Trophoblast cell (in vitro differentiated cells and primary cell): ENCODE data around the gene PDAP1.

Experiments used
- DNase-seq, 2 donors: peaks; one replicate each; pipeline ENCODE4 v3.0.0-alpha.2; 2016
- H2AFZ ChIP-seq: 2 replicates; pipeline ENCODE4 v1.6.1; 2013; ENCODE audit warnings: low read length, moderate library complexity, mild to moderate bottlenecking; ENCODE audit not compliant: insufficient read depth, poor library complexity
- H2AK5ac ChIP-seq: 2 replicates; pipeline ENCODE4 v1.6.1; 2013; ENCODE audit warnings: mild to moderate bottlenecking, low read length
- H2BK120ac ChIP-seq: 2 replicates; pipeline ENCODE4 v1.6.1; 2013; ENCODE audit warnings: low read length, mild to moderate bottlenecking, moderate library complexity; ENCODE audit not compliant: insufficient read depth, poor library complexity
- H2BK12ac ChIP-seq: 2 replicates; pipeline ENCODE4 v1.6.1; 2013; ENCODE audit warnings: mild to moderate bottlenecking, low read length, moderate library complexity
- H2BK5ac ChIP-seq: 2 replicates; pipeline ENCODE4 v1.6.1; 2013; ENCODE audit warnings: low read length, low read depth, moderate library complexity, mild to moderate bottlenecking; ENCODE audit not compliant: poor library complexity
- H3K14ac ChIP-seq: 2 replicates; pipeline ENCODE4 v1.6.1; 2013; ENCODE audit warnings: mild to moderate bottlenecking, low read length
- H3K18ac ChIP-seq: 2 replicates; pipeline ENCODE4 v1.6.1; 2013; ENCODE audit warnings: mild to moderate bottlenecking, low read length
- H3K23ac ChIP-seq: 2 replicates; pipeline ENCODE4 v1.6.1; 2013; ENCODE audit warnings: low read length
- H3K27ac ChIP-seq: 2 replicates; pipeline ENCODE4 v1.5.1; 2013; ENCODE audit warnings: low read depth, mild to moderate bottlenecking, inconsistent platforms, low read length, moderate library complexity
- H3K27me3 ChIP-seq: 2 replicates; pipeline ENCODE4 v1.6.1; 2013; ENCODE audit warnings: inconsistent platforms, mild to moderate bottlenecking, low read length, moderate library complexity; ENCODE audit not compliant: insufficient read depth
- H3K36me3 ChIP-seq, 2 experiments: 1 replicate in 1 of 2; 2 replicates in 1 of 2; pipeline ENCODE4 v1.6.1; 2013; ENCODE audit warnings: low read length in 2 of 2, mild to moderate bottlenecking in 2 of 2, moderate library complexity in 1 of 2; ENCODE audit not compliant: insufficient read depth in 2 of 2, control insufficient read depth in 1 of 2
- H3K4ac ChIP-seq: 2 replicates; pipeline ENCODE4 v1.6.1; 2013; ENCODE audit warnings: low read depth, mild to moderate bottlenecking, low read length, moderate library complexity
- H3K4me1 ChIP-seq, 2 experiments: 1 replicate in 1 of 2; 2 replicates in 1 of 2; pipeline ENCODE4 v1.6.1; 2013; ENCODE audit warnings: low read length in 2 of 2, mild to moderate bottlenecking in 2 of 2, moderate library complexity in 1 of 2; ENCODE audit not compliant: insufficient read depth in 2 of 2, control insufficient read depth in 1 of 2
- H3K4me2 ChIP-seq: 2 replicates; pipeline ENCODE4 v1.6.1; 2013; ENCODE audit warnings: inconsistent platforms, mild to moderate bottlenecking, low read length, moderate library complexity
- H3K4me3 ChIP-seq: 2 replicates; pipeline ENCODE4 v1.5.1; 2013; ENCODE audit warnings: mild to moderate bottlenecking, low read depth, low read length, inconsistent platforms
- H3K79me1 ChIP-seq: one replicate; pipeline ENCODE4 v1.6.1; 2013; ENCODE audit warnings: low read length
- H3K79me2 ChIP-seq: 2 replicates; pipeline ENCODE4 v1.6.1; 2013; ENCODE audit warnings: low read length, mild to moderate bottlenecking; ENCODE audit not compliant: control insufficient read depth, insufficient read depth, poor library complexity
- H3K9ac ChIP-seq: 2 replicates; pipeline ENCODE4 v1.6.1; 2013; ENCODE audit warnings: mild to moderate bottlenecking, low read length
- H3K9me3 ChIP-seq: 2 replicates; pipeline ENCODE4 v1.6.1; 2013; ENCODE audit warnings: low read depth, mild to moderate bottlenecking, control low read depth, inconsistent platforms, low read length; ENCODE audit not compliant: insufficient read depth
- H4K12ac ChIP-seq: 2 replicates; pipeline ENCODE4 v1.6.1; 2013; ENCODE audit warnings: low read depth, mild to moderate bottlenecking, low read length, moderate library complexity
- H4K8ac ChIP-seq: 2 replicates; pipeline ENCODE4 v1.6.1; 2013; ENCODE audit warnings: low read depth, mild to moderate bottlenecking, low read length, moderate library complexity
- H4K91ac ChIP-seq: one replicate; pipeline ENCODE4 v1.6.1; 2013; ENCODE audit warnings: low read depth, mild to moderate bottlenecking, low read length, moderate library complexity
- WGBS: extraction: QIAGEN DNeasy Blood & Tissue Kit; methylation state at CpG from one replicate; pipeline ENCODE4 v1.1.7; 2013; ENCODE audit warnings: missing lambda C conversion rate; ENCODE audit not compliant: insufficient read length, insufficient coverage; ENCODE audit errors: extremely low coverage; 5-methylcytosine and 5-hydroxymethylcytosine counted together

Gene PDAP1

DNA sequence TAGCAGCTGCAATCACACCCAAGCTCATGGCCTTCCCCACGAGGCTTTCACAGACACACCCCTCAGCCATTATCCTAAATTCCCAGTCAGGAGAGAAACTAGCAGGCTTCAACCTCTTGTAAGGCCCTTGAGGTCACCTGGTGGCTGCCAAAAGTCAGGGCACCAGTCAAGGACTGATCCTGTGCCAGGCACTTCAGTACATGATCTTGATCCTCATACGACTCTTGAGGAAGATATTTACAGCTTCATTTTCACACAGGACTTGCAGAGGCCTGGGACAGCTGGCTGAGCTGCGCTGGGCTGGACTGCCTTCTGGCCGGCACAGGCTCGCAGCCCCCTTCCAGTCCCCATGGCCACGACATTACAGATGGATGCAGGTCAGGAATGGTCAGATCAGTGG lies 8.8 kb downstream of the PDAP1 start:
- Histone ChIP-seq H3K36me3 (peaks cover 83 to 90% of the 10 kb centered on the region in 2 experiments), H3K23ac (no peak overlapping the region), H3K9ac (no peak overlapping the region), H3K79me2 (no peaks in the 10 kb centered on the region), H2BK5ac (no peak overlapping the region), H2AFZ (no peak overlapping the region), H3K4me1 (no peaks in the 10 kb centered on the region), H3K4me3 (no peak overlapping the region), H3K27ac (no peak overlapping the region), H2BK12ac (no peak overlapping the region), H4K12ac (no peak overlapping the region), H3K18ac (no peak overlapping the region), H3K27me3 (no peaks in the 10 kb centered on the region), H3K4me2 (no peak overlapping the region), H2BK120ac (no peak overlapping the region), H4K91ac (no peak overlapping the region), H3K79me1 (no peaks in the 10 kb centered on the region), H2AK5ac (no peak overlapping the region), H3K4ac (no peak overlapping the region), H3K9me3 (no peaks in the 10 kb centered on the region), H3K14ac (no peak overlapping the region), H4K8ac (no peak overlapping the region)
- no peak for DNase-seq
- no CpG with 5 or more reads among the region's 6 CpGs for WGBS

DNA sequence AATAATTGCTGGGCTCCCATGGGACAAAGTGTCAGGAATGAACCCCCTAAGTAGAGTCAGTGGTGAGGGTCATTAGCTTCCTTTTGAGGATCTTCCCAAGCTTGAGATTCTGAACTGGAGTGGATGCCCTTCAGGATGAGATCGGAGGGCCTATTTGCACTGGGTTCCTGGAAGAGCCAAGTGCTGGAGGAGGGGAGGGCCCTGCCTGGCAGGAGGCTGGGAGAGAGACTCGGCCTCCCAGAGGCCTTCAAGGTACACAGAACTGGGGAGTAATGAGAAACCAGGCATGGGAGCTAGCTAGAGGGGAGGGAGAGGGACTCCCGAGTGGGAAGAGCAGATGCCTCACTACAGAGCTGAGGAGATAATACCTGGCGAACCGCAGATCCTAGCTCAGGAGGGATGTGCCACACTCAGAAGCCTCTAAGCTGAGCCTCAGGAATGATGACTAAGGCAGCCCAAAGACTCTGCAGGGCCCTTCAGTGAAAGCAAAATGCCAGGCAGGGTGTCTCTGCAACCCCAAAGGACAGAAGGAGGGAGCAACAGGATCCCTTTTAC lies 9.4 kb downstream of the PDAP1 start:
- H4K12ac ChIP-seq, result no peak overlapping the region
- peaks cover 81 to 88% of the 10 kb centered on the region in 2 experiments for H3K36me3 ChIP-seq
- no CpG with 5 or more reads among the region's 5 CpGs for WGBS
- H3K79me2 ChIP-seq, result no peaks in the 10 kb centered on the region
- H2AFZ ChIP-seq, result no peak overlapping the region
- H3K4me1 ChIP-seq, result no peaks in the 10 kb centered on the region
- H2AK5ac ChIP-seq, result no peak overlapping the region
- no peaks in the 10 kb centered on the region for H3K9me3 ChIP-seq
- H3K4ac ChIP-seq, result no peak overlapping the region
- H3K4me2 ChIP-seq, result no peak overlapping the region
- no peak overlapping the region for H3K23ac ChIP-seq
- H3K4me3 ChIP-seq, result no peak overlapping the region
- H2BK12ac ChIP-seq, result no peak overlapping the region
- H2BK5ac ChIP-seq, result no peak overlapping the region
- no peak overlapping the region for H4K8ac ChIP-seq
- H4K91ac ChIP-seq, result no peak overlapping the region
- H3K27me3 ChIP-seq, result no peaks in the 10 kb centered on the region
- no peak overlapping the region for H2BK120ac ChIP-seq
- no peak overlapping the region for H3K27ac ChIP-seq
- no peak overlapping the region for H3K9ac ChIP-seq
- DNase-seq, result no peak
- no peak overlapping the region for H3K18ac ChIP-seq
- H3K14ac ChIP-seq, result no peak overlapping the region
- H3K79me1 ChIP-seq, result no peaks in the 10 kb centered on the region

DNA sequence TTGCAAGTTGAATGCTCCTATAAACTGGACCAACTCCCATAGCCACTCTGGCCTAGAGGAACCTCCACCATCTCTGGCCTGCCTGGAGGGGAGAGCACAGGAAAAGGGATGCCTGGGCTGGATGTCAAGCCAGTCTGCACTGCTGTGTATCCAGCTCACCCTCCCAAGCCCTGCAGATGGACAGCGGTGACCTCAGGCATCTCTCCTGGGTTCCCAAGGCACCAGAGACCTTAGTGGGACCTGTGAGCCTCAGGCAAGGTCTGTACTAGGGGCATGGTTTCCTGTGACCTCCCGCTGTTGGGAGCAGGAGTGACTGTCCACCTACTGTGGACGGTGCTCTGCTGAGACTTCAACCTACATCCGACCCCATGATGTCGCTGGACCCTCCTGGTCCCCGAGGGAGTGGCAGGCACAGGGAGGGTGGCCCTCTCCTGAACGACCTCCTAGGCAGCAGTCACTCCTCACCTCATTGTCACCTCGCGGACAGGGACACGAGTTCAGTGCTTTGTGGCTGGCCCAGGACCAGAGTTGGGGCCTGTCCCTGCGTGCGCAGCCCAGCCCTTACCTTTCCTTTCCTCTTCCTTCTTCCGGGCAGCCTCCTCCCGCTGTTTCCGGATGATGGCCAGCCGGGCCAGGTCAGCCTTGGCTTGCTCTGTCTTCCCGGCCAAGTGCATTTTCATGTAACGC lies 11.0 kb downstream of the PDAP1 start:
- Histone ChIP-seq H3K14ac (no peak overlapping the region), H4K8ac (no peak overlapping the region), H2BK5ac (no peak overlapping the region), H3K4ac (no peak overlapping the region), H3K4me3 (no peak overlapping the region), H3K36me3 (peaks cover 79 to 82% of the 10 kb centered on the region in 2 experiments), H4K91ac (no peak overlapping the region), H3K9ac (no peak overlapping the region), H4K12ac (no peak overlapping the region), H3K9me3 (no peaks in the 10 kb centered on the region), H3K27ac (no peak overlapping the region), H3K79me1 (peaks cover 3% of the 10 kb centered on the region), H3K4me1 (peaks cover under 1 to 8% of the 10 kb centered on the region in 2 experiments), H3K27me3 (no peaks in the 10 kb centered on the region), H3K4me2 (no peak overlapping the region), H2AK5ac (no peak overlapping the region), H2BK12ac (no peak overlapping the region), H2BK120ac (no peak overlapping the region), H3K79me2 (no peaks in the 10 kb centered on the region), H3K18ac (no peak overlapping the region), H3K23ac (no peak overlapping the region), H2AFZ (no peak overlapping the region)
- no peak for DNase-seq
- no CpG with 5 or more reads among the region's 18 CpGs for WGBS

DNA sequence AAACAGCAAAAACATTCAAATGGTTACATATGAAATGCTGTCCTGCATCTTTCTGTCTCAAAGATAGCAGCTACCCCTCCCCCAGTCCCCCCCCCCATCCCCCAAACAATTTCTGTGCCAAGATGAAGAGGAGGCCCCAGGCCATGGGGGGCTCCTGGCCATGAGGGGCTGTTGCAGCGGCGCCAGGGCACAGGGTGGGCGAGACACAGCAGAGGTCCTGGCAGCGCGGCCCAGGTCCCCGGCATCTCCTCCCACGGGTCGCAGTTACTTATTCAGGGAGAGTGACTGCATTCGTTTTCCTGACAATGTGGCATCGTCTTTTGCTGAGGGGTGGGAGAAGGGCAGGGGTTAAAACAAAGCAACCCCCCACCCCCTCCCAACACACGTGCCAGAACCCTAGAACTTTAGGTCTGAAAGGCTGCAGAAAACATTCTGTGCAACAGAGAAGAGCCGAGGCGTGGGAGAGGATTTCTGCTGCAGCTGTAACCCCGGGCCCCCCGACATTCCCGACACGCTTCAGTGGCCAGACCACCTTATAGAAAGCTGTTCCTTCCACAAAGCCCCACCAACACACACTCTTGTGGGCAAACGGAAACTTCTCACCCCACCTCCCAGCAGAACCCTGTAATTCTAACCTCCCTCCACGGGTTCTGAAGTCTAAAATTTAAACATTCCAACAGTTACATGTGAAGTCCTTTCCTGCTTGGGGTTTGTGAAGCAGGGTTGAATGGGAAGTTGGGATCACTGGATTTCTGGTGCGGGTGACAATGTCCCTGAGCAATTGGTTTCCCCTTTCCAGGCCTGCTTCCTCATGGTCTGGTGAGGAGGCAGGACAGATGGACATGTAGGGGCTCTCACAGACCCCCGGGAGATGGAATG lies 11.7 kb downstream of the PDAP1 start:
- H3K4me1 ChIP-seq, result peaks cover 5 to 13% of the 10 kb centered on the region in 2 experiments
- WGBS, result no CpG with 5 or more reads among the region's 21 CpGs
- no peaks in the 10 kb centered on the region for H3K79me2 ChIP-seq
- H2AFZ ChIP-seq, result no peak overlapping the region
- H3K9ac ChIP-seq, result no peak overlapping the region
- no peaks in the 10 kb centered on the region for H3K9me3 ChIP-seq
- H4K12ac ChIP-seq, result no peak overlapping the region
- H3K23ac ChIP-seq, result no peak overlapping the region
- H4K8ac ChIP-seq, result no peak overlapping the region
- no peak for DNase-seq
- no peak overlapping the region for H3K14ac ChIP-seq
- no peak overlapping the region for H4K91ac ChIP-seq
- H2AK5ac ChIP-seq, result no peak overlapping the region
- H2BK5ac ChIP-seq, result no peak overlapping the region
- H3K36me3 ChIP-seq, result peaks cover 77 to 79% of the 10 kb centered on the region in 2 experiments
- peaks cover 3% of the 10 kb centered on the region for H3K79me1 ChIP-seq
- no peak overlapping the region for H2BK12ac ChIP-seq
- H2BK120ac ChIP-seq, result no peak overlapping the region
- no peak overlapping the region for H3K18ac ChIP-seq
- H3K4me2 ChIP-seq, result no peak overlapping the region
- H3K27ac ChIP-seq, result no peak overlapping the region
- no peak overlapping the region for H3K4me3 ChIP-seq
- H3K27me3 ChIP-seq, result no peaks in the 10 kb centered on the region
- H3K4ac ChIP-seq, result no peak overlapping the region
